ENCODE results near the gene COL13A1.

Gene COL13A1

GRCh38 chr10:69955211-69955805 is 153.6 kb downstream of the COL13A1 start:
- no peak for DNase-seq

GRCh38 chr10:69955897-69956740 is 154.4 kb downstream of the COL13A1 start:
- no peak for DNase-seq

GRCh38 chr10:69956741-69957230 is 155.1 kb downstream of the COL13A1 start:
- DNase-seq = no peak

- no peak for DNase-seq
These were observed 155.7 kb downstream of the COL13A1 start for GRCh38 chr10:69957241-69957885.

GRCh38 chr10:69957886-69958555 is 156.3 kb downstream of the COL13A1 start:
- peak; percentile 54 for DNase-seq

GRCh38 chr10:69958556-69958902 is 156.8 kb downstream of the COL13A1 start:
- no peak for DNase-seq

- DNase-seq = no peak
These were observed 158.2 kb downstream of the COL13A1 start for GRCh38 chr10:69959911-69960310.

- DNase-seq = no peak
These were observed 158.9 kb downstream of the COL13A1 start for GRCh38 chr10:69960606-69960987.

GRCh38 chr10:69960988-69961880 is 159.5 kb downstream of the COL13A1 start:
- DNase-seq = peak; percentile 11

- no peak for DNase-seq
These were observed 160.4 kb downstream of the COL13A1 start for GRCh38 chr10:69961881-69962745.

- DNase-seq = no peak
These were observed 161.0 kb downstream of the COL13A1 start for GRCh38 chr10:69962746-69963135.

- DNase-seq = no peak
These were observed 161.6 kb downstream of the COL13A1 start for GRCh38 chr10:69963178-69963834.

- DNase-seq = no peak
These were observed 162.4 kb downstream of the COL13A1 start for GRCh38 chr10:69963835-69964710.

- peak; percentile 23 for DNase-seq
These were observed 163.4 kb downstream of the COL13A1 start for GRCh38 chr10:69965086-69965485.

GRCh38 chr10:69965919-69966662 is 164.4 kb downstream of the COL13A1 start:
- DNase-seq = no peak

- DNase-seq = peak; percentile 39
These were observed 167.1 kb downstream of the COL13A1 start for GRCh38 chr10:69968830-69969229.

- no peak for DNase-seq
These were observed 168.3 kb downstream of the COL13A1 start for GRCh38 chr10:69969977-69970376.

GRCh38 chr10:69972981-69973397 is 171.3 kb downstream of the COL13A1 start:
- no peak for DNase-seq

- peak; percentile 2 for DNase-seq
These were observed 172.0 kb downstream of the COL13A1 start for GRCh38 chr10:69973678-69974077.

Data from NCI-H69 (cell line).